Upper lobe of left lung (tissue), 6 donors: ENCODE data around the gene CRIP2. TPM values are rescaled to one million over a fixed set of nuclear protein-coding genes. Genes with fewer than 3 reads are reported as not detected.

Experiments used
- ATAC-seq, 2 donors: fragments of 200-7000 bp; cut with Tn5 transposase; one replicate each; pipeline ENCODE4 v1.9.1; 2022; ENCODE audit warnings: mild to moderate bottlenecking in 2 of 2, moderate library complexity in 2 of 2; ENCODE audit not compliant: low FRiP score in 2 of 2
- DNase-seq, 2 donors: peaks; one replicate each; pipeline ENCODE4 v3.0.0-alpha.2; 2019 to 2020
- H3K27ac ChIP-seq, 4 donors: fragments of 200-600 bp; sonication (generic); one replicate each; pipeline ENCODE4 v1.5.1; 2016 to 2019
- H3K27me3 ChIP-seq, 4 donors: fragments of 200-600 bp; sonication (generic); one replicate each; pipeline ENCODE4 v1.5.1; 2017 to 2019
- H3K36me3 ChIP-seq, 4 donors: fragments of 200-600 bp; sonication (generic); one replicate each; pipeline ENCODE4 v1.5.1; 2016 to 2019
- H3K4me1 ChIP-seq, 4 donors: fragments of 200-600 bp; sonication (generic); one replicate each; pipeline ENCODE4 v1.5.1; 2018 to 2019
- H3K4me3 ChIP-seq, 4 donors: fragments of 200-600 bp; sonication (generic); one replicate each; pipeline ENCODE4 v1.5.1; 2017 to 2019; ENCODE audit warnings: mild to moderate bottlenecking in 2 of 4, moderate library complexity in 1 of 4
- H3K9me3 ChIP-seq, 4 donors: fragments of 200-600 bp; sonication (generic); one replicate each; pipeline ENCODE4 v1.5.1; 2018 to 2019
- EP300 ChIP-seq, 4 donors: sonication (generic); formaldehyde crosslinking; IDR thresholded peaks; one replicate each; pipeline ENCODE4 v1.5.1; 2017; ENCODE audit warnings: antibody characterized with exemption in 4 of 4, control low read depth in 2 of 4
- POLR2A ChIP-seq, 4 donors: fragments of 450-650 bp; IDR thresholded peaks; one replicate each; pipeline ENCODE4 v1.5.1; 2016 to 2017; ENCODE audit warnings: antibody characterized with exemption in 4 of 4, mild to moderate bottlenecking in 2 of 4
- POLR2AphosphoS5 ChIP-seq, 2 donors: sonication (generic); formaldehyde crosslinking; IDR thresholded peaks; one replicate each; pipeline ENCODE4 v1.5.1; 2017; ENCODE audit warnings: antibody characterized with exemption in 2 of 2
- WGBS, 2 donors: methylation state at CpG; one replicate each; pipeline ENCODE4 v1.1.5; 2017 to 2018; 5-methylcytosine and 5-hydroxymethylcytosine counted together
- total RNA-seq, 6 donors: library from RNA; depleted of rRNA in 4 of 6; stranded (reverse); fragments of >200 nt in 4 of 6; gene quantifications; one replicate each; pipeline versions ENCODE4 v1.1.0 to v1.2.1, GENCODE V29; 2016 to 2021
- TF ChIP-seq, protein P1 (sequence below), 6 experiments: fragments of 450-650 bp in 4 of 6; fragments of 200-600 bp in 2 of 6; sonication (generic) in 2 of 6; IDR thresholded peaks; one replicate each; pipeline ENCODE4 v1.5.1; 2016 to 2019; ENCODE audit warnings: antibody characterized with exemption in 6 of 6
- donor health status: DM: no; HTN: no; CAD: no; lungs with moderate emphysema.
- donor health status: DM: no; HTN: yes; CAD: no; lungs with severe emphysema.

The CRIP2 gene
- total RNA-seq, 6 donors from 2014 or later, result 55.5 to 422 (median 190) TPM

DNA sequence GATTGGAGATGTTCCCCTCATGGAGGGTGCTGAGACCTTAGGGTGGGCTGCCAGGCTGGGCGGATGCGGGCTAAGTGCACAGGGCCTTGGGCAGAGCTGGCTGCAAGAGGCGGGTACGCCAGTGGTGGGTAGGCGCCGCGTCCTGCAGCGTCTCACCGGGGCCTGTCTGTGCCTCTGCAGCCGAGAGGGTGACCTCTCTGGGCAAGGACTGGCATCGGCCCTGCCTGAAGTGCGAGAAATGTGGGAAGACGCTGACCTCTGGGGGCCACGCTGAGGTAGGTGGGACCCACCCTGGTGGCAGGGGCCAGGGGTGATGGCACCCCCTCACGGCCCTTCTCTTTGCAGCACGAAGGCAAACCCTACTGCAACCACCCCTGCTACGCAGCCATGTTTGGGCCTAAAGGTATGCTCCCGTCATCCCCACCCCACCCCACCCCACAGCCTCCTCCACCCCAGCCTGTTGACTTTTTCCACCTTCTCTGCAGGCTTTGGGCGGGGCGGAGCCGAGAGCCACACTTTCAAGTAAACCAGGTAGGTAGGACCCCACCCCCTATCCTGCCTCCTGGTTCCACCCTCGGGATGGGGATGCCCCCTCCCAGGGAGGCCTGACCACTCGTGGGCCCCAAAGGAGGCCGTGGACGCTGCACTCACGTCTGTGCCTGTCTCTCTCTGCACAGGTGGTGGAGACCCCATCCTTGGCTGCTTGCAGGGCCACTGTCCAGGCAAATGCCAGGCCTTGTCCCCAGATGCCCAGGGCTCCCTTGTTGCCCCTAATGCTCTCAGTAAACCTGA is 13.6 kb downstream of the CRIP2 start:
- 53 to 79% methylated on average over 12 to 14 of the region's 26 CpGs for WGBS, 2 donors

DNA sequence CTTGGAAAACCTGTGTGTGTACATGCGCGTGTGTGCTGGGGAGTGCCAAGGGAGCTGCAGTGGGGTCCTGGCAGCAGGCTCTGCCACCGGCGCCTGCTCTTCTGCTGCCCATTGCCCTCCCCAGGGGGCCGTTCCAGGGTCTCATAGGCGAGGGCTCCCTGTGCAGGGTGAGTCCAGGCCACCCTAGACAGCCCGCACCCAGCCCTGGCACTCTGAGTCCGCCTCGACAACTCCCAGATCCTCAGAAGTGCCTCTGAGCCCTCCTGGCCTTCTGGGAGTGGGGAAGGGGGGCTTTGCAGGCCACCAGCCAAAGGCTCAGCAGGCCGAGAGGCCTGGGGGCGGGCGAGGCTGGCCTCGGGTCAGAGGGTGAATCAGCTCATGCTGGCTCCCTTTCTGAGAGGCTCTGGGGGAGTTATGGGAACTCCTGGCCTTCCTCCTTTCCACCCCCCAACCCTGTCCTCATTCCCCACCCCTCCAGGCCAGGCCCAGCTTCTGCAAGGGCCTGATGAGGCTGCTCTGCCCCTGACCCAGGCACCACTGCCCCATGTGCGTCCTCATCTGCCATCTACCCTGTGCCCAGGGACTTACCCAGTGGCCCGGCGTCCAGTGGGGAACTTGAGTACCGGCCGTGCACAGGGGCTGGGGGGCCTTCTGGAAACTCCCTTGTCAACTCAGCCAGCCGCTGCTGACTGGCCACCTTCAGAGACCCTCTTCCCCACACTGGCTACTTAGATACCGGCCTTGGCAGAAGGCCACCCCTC is 14.3 kb downstream of the CRIP2 start:
- peak overlapping the region; percentile 88 to 98 (median 90) for H3K27ac ChIP-seq
- TF ChIP-seq, protein P1, sequence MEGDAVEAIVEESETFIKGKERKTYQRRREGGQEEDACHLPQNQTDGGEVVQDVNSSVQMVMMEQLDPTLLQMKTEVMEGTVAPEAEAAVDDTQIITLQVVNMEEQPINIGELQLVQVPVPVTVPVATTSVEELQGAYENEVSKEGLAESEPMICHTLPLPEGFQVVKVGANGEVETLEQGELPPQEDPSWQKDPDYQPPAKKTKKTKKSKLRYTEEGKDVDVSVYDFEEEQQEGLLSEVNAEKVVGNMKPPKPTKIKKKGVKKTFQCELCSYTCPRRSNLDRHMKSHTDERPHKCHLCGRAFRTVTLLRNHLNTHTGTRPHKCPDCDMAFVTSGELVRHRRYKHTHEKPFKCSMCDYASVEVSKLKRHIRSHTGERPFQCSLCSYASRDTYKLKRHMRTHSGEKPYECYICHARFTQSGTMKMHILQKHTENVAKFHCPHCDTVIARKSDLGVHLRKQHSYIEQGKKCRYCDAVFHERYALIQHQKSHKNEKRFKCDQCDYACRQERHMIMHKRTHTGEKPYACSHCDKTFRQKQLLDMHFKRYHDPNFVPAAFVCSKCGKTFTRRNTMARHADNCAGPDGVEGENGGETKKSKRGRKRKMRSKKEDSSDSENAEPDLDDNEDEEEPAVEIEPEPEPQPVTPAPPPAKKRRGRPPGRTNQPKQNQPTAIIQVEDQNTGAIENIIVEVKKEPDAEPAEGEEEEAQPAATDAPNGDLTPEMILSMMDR (IDR thresholded peaks at IDR 0.05), result no peak
- no peak for TF ChIP-seq POLR2A (IDR thresholded peaks at IDR 0.05)
- TF ChIP-seq POLR2AphosphoS5 (IDR thresholded peaks at IDR 0.05), result no peak
- TF ChIP-seq EP300 (IDR thresholded peaks at IDR 0.05), result no peak
- H3K4me1 ChIP-seq, result peaks cover 63 to 75% (median 68%) of the 10 kb centered on the region in 4 donors
- peak in 1 of 2 donors; percentile 79 for DNase-seq
- peaks cover 0 to 3% (median 0%) of the 10 kb centered on the region in 4 donors for H3K27me3 ChIP-seq
- peak overlapping the region in 3 of 4 donors; percentile 69 to 92 (median 74) for H3K4me3 ChIP-seq
- no peak for ATAC-seq
- WGBS, 2 donors, result 64 to 75% methylated on average over 6 to 16 of the region's 20 CpGs
- H3K9me3 ChIP-seq, result no peaks in the 10 kb centered on the region
- H3K36me3 ChIP-seq, result peaks cover 0 to 8% (median 1%) of the 10 kb centered on the region in 4 donors

More for the DNA sequence above, 13.6 kb downstream of the CRIP2 start:
- Histone ChIP-seq H3K36me3 (peaks cover 0 to 6% (median under 1%) of the 10 kb centered on the region in 4 donors), H3K4me3 (peak overlapping the region; percentile 36 to 69 (median 52)), H3K27me3 (peaks cover 0 to 3% (median 0%) of the 10 kb centered on the region in 4 donors), H3K27ac (peak overlapping the region; percentile 88 to 98 (median 90)), H3K4me1 (peaks cover 71 to 83% (median 76%) of the 10 kb centered on the region in 4 donors), H3K9me3 (no peaks in the 10 kb centered on the region)
- peak in 1 of 2 donors; percentile 56 for DNase-seq
- no peak for ATAC-seq
- TF ChIP-seq, protein P1 (IDR thresholded peaks at IDR 0.05), result peak in 2 of 6 experiments; percentile 8 to 23
- TF ChIP-seq EP300 (IDR thresholded peaks at IDR 0.05), result no peak

DNA sequence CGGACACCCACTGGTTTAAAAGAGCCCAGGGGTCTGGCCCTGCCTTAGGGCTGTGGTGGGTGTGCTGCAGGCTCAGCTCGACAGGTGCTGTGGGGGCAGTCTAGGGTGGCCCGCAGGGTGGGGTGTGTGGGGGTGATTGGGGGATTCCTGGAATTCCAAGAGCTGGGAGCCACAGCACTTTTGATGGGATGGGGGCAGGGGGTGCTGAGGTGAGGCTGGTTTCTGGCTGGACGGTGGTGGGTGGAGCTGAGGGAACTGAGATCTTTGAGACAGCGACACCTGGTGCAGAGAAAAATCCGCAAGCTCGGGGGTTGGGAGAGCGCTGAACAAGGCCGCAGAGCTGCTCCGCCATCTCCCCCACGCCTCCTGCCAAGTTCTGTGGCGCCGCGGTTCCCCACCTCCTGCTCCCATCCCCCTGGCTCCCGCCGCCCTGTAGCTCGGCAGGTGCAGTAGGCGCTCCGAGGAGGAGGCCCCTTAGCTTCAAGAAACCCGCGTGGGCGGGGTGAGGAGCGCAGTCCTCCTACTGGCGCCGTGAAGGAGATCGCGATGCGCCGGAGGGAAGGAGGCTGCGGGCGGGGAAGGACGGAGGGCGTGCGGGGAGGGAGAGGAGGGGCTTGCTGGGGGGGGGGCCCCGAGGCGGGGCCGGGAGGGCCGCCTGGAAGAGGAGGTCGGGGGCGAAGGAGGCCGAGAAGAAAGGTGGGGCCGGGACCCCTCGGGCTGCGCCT is 15.1 kb downstream of the CRIP2 start:
- H3K27me3 ChIP-seq, result peaks cover 0 to 3% (median 0%) of the 10 kb centered on the region in 4 donors
- ATAC-seq (peak; percentile 10 to 12), DNase-seq (peak; percentile 89 to 92)
- TF ChIP-seq POLR2AphosphoS5 (IDR thresholded peaks at IDR 0.05) (peak in 1 of 2 donors; percentile 50), EP300 (IDR thresholded peaks at IDR 0.05) (no peak)
- TF ChIP-seq, protein P1 (IDR thresholded peaks at IDR 0.05), result peak; percentile 55 to 84 (median 71)
- peaks cover 0 to 8% (median 3%) of the 10 kb centered on the region in 4 donors for H3K36me3 ChIP-seq
- 3 to 8% methylated on average over 12 to 44 of the region's 44 CpGs for WGBS, 2 donors
- H3K4me3 ChIP-seq, result peak overlapping the region; percentile 69 to 92 (median 76)
- peaks cover 57 to 68% (median 61%) of the 10 kb centered on the region in 4 donors for H3K4me1 ChIP-seq
- H3K9me3 ChIP-seq, result no peaks in the 10 kb centered on the region
- peak overlapping the region; percentile 88 to 98 (median 90) for H3K27ac ChIP-seq

DNA sequence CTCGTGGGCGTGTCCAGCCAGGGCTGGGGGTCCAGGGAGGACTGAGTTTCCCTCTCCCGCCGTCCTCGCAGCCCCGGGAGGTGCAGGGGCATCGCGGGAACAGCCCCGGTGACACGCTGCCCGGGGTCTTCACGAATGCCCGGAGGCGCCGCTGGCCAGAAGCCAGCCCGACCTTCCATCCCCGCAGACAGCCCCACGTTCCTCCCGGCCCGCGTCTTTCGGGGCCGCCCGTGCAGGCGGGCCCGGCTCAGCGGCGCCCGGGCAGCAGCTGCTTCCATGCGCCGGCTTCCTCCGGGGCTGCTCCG is 15.6 kb downstream of the CRIP2 start:
- WGBS, 2 donors, result 0 to 1% methylated on average over 2 to 11 of the region's 33 CpGs
- Histone ChIP-seq H3K9me3 (no peaks in the 10 kb centered on the region), H3K4me3 (peak overlapping the region; percentile 69 to 92 (median 76)), H3K36me3 (peaks cover 0 to 8% (median 3%) of the 10 kb centered on the region in 4 donors), H3K4me1 (peaks cover 52 to 63% (median 55%) of the 10 kb centered on the region in 4 donors), H3K27me3 (peaks cover 0 to 3% (median 0%) of the 10 kb centered on the region in 4 donors), H3K27ac (peak overlapping the region; percentile 88 to 98 (median 90))
- DNase-seq, result no peak
- no peak for ATAC-seq
- no peak for TF ChIP-seq EP300 (IDR thresholded peaks at IDR 0.05)
